SJCRH30 (cell line): ENCODE results near the gene RPL10. TPM values are rescaled to one million over a fixed set of nuclear protein-coding genes. Genes with fewer than 3 reads are reported as not detected.

Experiments used
- DNase-seq, 2 experiments: peaks; one replicate each; pipeline ENCODE4 v3.0.0-alpha.2; 2015 to 2020
- H3K27ac ChIP-seq: fragments of 250-450 bp; sonication (Bioruptor Pico); 2 replicates; pipeline ENCODE4 v1.5.1; 2020; ENCODE audit warnings: mild to moderate bottlenecking, moderate library complexity
- H3K27me3 ChIP-seq: fragments of 250-450 bp; sonication (Bioruptor Pico); 2 replicates; pipeline ENCODE4 v1.5.1; 2020; ENCODE audit warnings: mild to moderate bottlenecking, moderate library complexity
- H3K36me3 ChIP-seq: fragments of 250-450 bp; sonication (Bioruptor Pico); 2 replicates; pipeline ENCODE4 v1.5.1; 2020; ENCODE audit warnings: mild to moderate bottlenecking, moderate library complexity
- H3K4me1 ChIP-seq: fragments of 250-450 bp; sonication (Bioruptor Pico); 2 replicates; pipeline ENCODE4 v1.5.1; 2020; ENCODE audit warnings: mild to moderate bottlenecking, moderate library complexity
- H3K4me3 ChIP-seq: fragments of 250-450 bp; sonication (Bioruptor Pico); 2 replicates; pipeline ENCODE4 v1.5.1; 2020; ENCODE audit warnings: mild to moderate bottlenecking, moderate library complexity
- H3K9me3 ChIP-seq: fragments of 250-450 bp; sonication (Bioruptor Pico); replicated peaks from 2 replicates; pipeline ENCODE4 v1.5.1; 2020; ENCODE audit warnings: mild to moderate bottlenecking, moderate library complexity
- total RNA-seq: library from RNA; depleted of rRNA; stranded (reverse); fragments of >200 nt; shearing (Covaris generic); gene quantifications from 2 replicates; pipeline ENCODE4 v1.2.3, GENCODE V29; 2014

The RPL10 gene
- total RNA-seq, 1 experiment from 2014 or later: 3,093 TPM

DNA sequence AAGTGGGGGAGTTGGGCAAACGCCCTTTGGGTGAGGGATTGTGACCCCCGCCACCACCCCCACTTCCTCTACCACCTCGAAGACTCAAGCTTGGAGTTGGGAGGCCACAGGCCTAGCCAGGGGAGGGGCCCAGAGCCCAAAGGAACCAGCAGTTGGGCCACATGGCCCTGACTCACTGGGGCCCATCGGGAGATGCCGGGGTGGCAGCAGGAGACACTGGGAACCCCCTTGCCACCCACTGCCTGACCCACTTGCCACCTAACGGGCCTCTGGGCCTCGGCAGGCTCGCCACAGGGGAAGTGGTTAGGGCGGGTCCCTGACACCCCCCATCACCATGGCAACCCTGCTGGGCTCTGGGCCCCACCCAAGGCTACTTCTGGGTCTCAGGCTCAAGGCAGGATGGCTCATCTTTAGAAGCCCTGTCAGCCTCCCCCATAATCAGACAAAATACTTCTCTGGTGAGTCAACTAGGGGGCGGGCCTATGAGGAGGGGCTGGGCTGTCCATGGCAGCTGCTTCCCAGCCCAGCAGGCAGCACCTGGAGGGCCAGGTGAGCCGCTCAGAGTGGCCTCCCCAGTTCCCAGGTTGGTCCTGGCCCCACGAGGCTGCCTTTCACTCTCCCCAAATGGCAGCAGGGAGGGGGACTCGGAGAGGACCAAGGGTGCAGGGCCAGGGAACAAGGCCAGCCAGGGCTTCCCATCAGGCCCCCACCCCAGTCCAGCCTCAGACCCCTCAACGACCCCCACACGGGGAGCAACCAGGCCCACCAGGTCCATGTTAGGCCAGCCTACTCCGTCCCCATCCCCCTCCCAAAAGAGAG is 29.3 kb upstream of the RPL10 start:
- peaks cover 11% of the 10 kb centered on the region for H3K36me3 ChIP-seq
- DNase-seq: peak; percentile 68 to 74
- H3K4me3 ChIP-seq: peak overlapping the region; percentile 83
- no peaks in the 10 kb centered on the region for H3K27me3 ChIP-seq
- peak overlapping the region; percentile 93 for H3K27ac ChIP-seq
- H3K4me1 ChIP-seq: peaks cover 9% of the 10 kb centered on the region; the same call in 1 of the 2 replicates
- no peaks in the 10 kb centered on the region for H3K9me3 ChIP-seq

DNA sequence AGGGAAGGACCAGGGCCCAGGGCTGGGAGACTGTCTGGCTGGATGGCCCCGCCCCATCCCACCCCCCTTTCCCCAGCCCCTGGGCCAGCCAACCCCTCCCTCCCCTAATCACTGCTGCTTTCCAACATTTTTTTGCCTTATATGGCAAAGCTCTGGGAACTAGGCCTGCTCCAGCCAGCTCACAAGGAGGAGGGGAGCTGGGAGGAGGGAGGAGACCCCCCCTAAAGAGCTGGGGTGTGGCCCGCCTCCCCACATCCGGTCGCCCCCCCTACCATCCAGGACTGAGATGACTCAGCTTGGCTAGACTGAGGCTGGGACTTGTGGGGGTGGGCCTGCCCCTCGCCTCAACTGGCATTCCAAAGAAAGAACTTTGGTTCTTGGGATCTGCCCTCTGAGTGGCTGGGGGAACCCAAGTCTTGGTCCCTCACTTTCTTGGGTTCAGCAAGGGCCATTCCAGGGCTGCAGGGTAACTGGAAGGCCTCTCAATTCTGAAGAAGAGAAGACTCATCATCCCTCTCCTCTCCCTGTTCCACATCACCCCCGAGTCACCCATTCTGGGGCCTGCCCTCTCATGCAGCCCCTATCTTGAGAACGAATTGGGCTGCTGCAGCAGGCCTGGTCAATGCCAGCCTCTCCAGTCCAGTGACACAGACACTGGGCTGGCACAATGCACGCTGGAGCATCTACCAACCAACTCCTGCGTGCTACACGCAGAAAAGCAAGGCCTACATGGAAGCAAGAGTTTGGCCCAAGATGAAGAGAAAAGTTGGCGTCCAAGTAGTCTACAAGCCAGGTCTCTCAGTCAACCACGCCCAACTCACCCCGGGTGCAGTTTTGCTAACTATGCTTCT is 28.5 kb upstream of the RPL10 start:
- Histone ChIP-seq H3K9me3 (no peaks in the 10 kb centered on the region), H3K27ac (peak overlapping the region; percentile 93), H3K36me3 (peaks cover 9% of the 10 kb centered on the region), H3K27me3 (no peaks in the 10 kb centered on the region), H3K4me1 (peaks cover 9% of the 10 kb centered on the region; the same call in 1 of the 2 replicates), H3K4me3 (peak overlapping the region; percentile 83)
- peak; percentile 72 to 75 for DNase-seq

DNA sequence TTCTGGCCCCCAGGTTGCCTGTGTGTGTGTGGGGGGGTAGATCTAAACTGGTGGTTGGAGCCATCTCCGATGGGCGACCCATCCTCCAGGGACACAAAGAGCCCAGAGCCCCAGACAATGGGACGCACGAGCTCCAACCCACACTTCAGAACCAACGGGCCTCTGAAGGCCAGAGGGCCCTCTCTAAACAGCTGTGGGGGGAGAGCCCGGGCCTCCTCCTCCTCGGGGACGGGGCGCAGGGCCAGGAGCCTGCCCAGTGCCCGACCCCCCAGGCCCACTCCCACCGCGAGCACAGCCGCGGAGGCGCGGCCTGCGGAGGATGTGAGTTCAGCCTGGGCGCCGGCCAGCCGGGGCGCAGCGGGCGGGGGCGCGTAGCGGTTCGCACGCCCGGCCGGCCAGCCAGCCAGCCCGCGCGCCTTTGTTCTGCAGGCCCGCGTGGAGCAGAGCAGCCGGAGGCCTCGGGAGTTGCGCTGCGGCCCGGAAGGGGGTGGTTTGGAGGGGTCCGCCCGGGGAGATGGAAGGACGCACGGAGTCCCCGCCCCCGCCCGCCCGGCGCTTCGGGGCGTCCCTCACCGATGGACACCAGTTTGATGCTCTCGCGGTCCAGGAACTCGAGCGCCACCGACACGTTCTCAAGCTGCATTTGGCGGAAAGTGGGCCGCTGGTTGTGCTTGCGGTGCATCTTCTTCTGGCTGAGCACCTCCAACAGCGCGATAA is 27.7 kb upstream of the RPL10 start:
- peaks cover 13% of the 10 kb centered on the region; the same call in 1 of the 2 replicates for H3K4me1 ChIP-seq
- peaks cover 5% of the 10 kb centered on the region for H3K36me3 ChIP-seq
- H3K27ac ChIP-seq: peak overlapping the region; percentile 60
- DNase-seq: peak in 1 of 2 experiments; percentile 23
- peak overlapping the region; percentile 83 for H3K4me3 ChIP-seq
- no peaks in the 10 kb centered on the region for H3K27me3 ChIP-seq
- no peaks in the 10 kb centered on the region for H3K9me3 ChIP-seq

DNA sequence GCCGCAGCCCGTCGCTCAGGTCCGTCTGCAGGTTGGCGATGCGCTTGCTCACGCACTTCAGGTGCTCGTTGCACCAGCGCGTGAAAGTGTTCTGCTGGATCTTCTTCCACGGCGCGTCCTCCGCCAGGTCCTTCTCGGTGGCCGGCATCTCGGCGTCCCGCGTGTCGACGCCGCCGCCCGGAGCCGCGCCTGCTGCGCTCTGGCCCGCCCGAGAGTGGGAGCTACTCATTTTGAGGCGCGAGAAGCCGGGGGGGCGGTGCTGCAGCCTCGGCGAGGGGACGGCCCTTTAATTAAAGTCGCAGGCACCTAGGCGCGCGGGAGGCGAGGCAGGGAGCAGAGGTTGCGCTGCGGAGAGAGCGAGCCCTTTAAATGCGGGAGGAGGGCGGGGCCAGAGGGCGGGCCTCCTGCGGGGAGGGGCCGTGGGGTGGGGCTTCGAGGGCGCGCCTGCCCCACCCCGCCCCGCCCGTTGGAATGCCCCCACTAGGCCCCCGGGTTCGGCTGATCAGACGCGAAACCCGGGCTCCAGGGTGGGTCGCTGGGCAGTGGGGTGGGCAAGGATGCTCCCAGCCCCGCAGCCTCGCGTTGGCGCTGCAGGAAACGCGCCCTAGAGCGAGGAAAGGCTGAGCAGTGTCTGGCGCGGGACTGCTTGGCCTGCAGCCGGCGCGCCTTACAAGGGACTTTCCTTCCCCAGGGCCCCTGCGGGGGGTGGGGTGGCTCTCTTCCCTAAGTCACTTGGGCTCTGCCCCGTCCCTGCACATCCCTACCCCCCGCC is 27.0 kb upstream of the RPL10 start:
- Histone ChIP-seq H3K9me3 (no peaks in the 10 kb centered on the region), H3K36me3 (peaks cover 5% of the 10 kb centered on the region), H3K4me3 (peak overlapping the region; percentile 83), H3K27me3 (no peaks in the 10 kb centered on the region), H3K4me1 (peaks cover 13% of the 10 kb centered on the region; the same call in 1 of the 2 replicates), H3K27ac (peak overlapping the region; percentile 25; the same call in 1 of the 2 replicates)
- peak; percentile 93 for DNase-seq

DNA sequence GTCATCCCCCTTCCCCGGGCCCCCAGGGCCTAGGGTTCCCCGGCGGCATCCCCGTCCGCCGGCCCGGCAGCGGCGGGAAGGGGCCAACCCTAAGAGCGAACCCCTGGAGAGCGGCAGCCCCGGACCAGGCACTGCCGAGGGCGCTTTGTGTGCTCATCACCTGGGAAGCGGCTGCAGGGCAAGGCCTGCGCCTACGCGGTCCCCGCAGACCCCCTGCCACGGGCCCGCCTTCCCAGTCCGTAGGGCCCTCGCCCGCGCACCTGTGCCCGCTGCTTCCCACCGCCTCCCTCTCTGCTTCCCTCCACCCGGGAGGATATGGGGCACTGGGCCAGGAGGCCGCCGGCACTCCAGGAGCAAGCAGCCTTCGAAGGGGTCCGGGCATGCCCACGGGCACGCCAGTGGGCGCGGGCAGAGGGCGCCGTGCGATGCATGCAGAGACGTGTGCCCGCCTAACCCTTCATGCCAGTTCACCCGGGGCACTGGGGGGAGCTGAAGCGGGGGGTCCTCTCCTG is 26.3 kb upstream of the RPL10 start:
- H3K4me1 ChIP-seq: peaks cover 13% of the 10 kb centered on the region; the same call in 1 of the 2 replicates
- no peak for DNase-seq
- H3K27me3 ChIP-seq: no peaks in the 10 kb centered on the region
- peak overlapping the region; percentile 83 for H3K4me3 ChIP-seq
- no peaks in the 10 kb centered on the region for H3K9me3 ChIP-seq
- no peak overlapping the region for H3K27ac ChIP-seq
- peaks cover 2% of the 10 kb centered on the region for H3K36me3 ChIP-seq

DNA sequence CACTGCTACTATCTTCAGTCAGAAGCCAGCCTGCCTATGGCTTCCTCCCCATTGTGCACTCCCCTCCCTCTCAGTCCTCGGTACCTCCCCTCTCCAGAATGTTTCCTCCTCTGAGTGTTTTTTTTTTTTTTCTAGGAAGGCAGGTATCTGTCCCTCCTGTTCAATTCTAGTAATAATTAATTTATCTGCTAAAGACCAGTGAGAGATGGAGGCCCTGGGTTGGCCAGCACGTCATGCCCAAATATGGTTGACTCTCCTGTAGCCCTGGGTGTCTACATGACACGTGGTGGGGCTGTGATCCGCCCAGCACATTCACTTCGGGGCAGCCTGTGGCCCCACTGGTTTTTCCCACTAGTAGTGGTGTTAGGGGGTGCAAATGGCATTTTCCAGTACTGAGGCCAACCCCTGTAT is 25.6 kb upstream of the RPL10 start:
- H3K27ac ChIP-seq: no peak overlapping the region
- no peak for DNase-seq
- H3K36me3 ChIP-seq: peaks cover 2% of the 10 kb centered on the region; the same call in 1 of the 2 replicates

DNA sequence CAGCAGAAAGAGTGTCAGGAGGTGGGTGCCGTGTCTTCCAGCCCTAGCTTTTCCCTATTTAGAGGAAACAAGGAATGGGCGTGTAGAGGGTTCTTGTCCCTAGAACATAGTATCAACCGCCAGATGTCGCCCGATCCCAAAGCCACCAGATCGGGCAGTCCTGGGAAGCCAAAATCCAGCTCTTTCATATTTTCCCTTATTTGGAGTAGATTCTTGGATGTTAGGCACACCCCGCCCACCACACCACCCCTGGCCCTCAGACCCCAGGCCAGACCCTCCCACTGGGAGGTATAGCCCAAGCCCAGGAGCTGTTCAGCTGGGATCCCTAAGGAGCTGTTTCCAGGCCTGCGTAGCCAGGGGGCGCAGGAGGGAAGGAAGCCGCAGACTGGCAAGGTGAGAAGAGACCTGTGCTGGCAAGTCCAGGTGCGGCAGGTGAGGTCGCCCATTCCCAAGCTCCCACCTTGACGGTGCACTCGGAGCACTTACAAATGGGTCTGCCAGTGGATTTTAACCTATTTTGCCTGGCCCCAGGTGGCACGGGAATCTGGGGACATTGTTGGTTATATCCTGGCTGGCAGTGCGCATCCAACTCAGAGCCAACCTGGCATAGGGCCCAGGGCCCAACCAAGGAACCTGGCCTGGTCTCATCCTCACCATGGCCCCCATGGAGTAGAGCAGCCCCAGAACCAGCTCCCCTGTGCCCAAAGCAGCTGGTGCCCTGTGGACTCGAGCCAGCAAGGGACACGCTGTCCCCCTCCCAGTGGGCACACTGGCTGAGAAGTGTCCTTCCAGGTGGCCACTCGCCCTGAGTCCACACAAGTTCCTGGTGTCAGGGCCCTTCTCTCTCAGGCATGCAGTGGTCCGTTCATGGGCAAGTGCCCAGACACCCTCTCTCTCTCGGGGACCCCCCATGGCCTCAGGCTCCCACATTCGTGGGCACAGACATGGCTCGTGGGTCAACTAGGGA is 24.6 kb upstream of the RPL10 start:
- peaks cover 10% of the 10 kb centered on the region; the same call in 1 of the 2 replicates for H3K4me1 ChIP-seq
- no peak overlapping the region for H3K27ac ChIP-seq

More for the DNA sequence above, 25.6 kb upstream of the RPL10 start:
- Histone ChIP-seq H3K4me1 (peaks cover 13% of the 10 kb centered on the region; the same call in 1 of the 2 replicates), H3K4me3 (no peak overlapping the region), H3K9me3 (no peaks in the 10 kb centered on the region), H3K27me3 (no peaks in the 10 kb centered on the region)

DNA sequence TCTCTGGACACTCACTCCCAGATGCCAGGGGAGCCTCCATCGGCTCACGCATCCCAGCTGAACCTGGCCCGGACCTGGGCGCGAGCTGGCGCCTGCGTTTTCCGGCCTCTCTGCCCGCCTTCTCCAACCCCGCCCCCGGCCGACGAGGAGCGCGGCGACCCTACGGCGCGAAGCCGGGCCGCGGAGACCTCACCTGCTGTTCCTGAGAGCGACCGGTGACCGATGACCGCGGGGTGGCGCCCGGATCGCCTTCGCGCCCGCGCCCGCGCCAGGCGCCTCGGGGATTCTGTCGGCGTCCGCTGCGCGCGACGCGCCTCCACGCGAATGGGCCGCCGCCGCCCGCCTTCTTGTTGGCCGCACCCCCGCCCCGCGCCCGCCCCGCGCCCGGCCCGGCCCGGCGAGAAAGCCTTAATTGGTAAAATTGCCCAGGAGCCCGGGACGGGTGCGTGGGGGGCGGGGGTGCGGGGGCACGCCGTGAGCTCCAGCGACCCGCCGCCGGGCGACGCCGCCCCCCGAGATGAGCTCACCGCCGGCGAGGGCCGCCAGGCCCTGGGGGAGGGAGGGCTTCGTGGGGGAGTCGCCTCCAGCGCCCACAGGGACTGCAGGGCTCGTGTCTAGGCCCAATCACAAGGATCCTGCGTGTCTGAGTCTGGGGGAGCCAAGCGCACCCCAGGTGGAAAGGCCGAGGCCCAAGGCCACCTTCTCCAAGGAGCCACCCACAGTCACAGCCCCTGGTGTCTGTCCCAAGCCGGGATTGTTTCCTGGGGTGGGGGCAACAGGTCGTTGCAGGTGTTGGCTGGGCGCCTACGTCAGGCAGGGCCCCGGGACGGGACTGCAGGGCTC is 23.6 kb upstream of the RPL10 start, which contains the start of gene FLNA:
TSS of gene FLNA (minus strand) at position 322 of the 843 bp plus-strand sequence. CDS start 3,389 bp downstream, outside the sequence.
- H3K4me1 ChIP-seq: peaks cover 5% of the 10 kb centered on the region; the same call in 1 of the 2 replicates
- H3K4me3 ChIP-seq: peak within 1 kb of the TSS; percentile 34
- DNase-seq: no peak
- H3K36me3 ChIP-seq: no peaks in the 10 kb centered on the region
- H3K27me3 ChIP-seq: no peaks in the 10 kb centered on the region
- H3K27ac ChIP-seq: no peak within 1 kb of the TSS
- H3K9me3 ChIP-seq: no peaks in the 10 kb centered on the region

More for the DNA sequence above, 24.6 kb upstream of the RPL10 start:
- Histone ChIP-seq H3K36me3 (no peaks in the 10 kb centered on the region), H3K4me3 (peak overlapping the region; percentile 34), H3K9me3 (no peaks in the 10 kb centered on the region), H3K27me3 (no peaks in the 10 kb centered on the region)
- peak; percentile 62 to 81 for DNase-seq

DNA sequence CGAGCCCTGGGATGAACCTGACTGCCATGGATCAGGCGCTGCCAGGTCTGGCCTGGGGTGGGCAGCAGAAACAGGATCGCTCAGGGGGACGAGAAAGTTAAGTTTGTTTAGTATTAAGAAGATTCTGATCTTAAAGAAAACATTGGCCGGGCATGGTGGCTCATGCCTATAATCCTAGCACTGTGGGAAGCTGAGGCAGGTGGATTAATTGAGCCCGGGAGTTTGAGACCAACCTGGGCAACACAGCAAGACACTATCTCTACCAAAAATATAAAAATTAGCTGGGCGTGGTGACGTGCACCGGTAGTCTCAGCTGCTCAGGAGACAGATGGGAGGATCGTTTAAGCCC is 23.0 kb upstream of the RPL10 start:
- Histone ChIP-seq H3K27me3 (no peaks in the 10 kb centered on the region), H3K9me3 (no peaks in the 10 kb centered on the region), H3K4me1 (peaks cover 5% of the 10 kb centered on the region; the same call in 1 of the 2 replicates), H3K36me3 (no peaks in the 10 kb centered on the region), H3K27ac (no peak overlapping the region), H3K4me3 (no peak overlapping the region)
- no peak for DNase-seq

DNA sequence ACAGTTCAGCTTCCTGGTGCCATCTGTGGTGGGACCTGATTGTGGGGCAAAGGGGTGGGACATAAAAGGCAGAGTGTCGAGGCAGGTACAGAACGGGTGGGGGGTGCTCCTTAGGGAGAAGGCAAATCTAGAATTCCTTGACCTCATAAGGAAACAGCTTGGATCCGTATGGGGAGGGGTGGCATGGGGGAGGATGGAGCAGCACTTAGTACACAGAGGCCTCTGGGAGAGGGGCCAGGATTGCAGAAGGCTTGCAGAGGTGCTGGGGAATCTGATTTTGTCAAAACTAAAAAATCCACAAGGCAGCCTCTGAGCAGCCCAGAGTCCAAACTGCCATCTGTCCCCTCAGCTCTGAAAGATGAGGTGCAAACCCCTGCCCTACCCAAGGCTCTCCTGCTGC is 21.4 kb upstream of the RPL10 start:
- Histone ChIP-seq H3K4me3 (no peak overlapping the region), H3K4me1 (peaks cover 5% of the 10 kb centered on the region; the same call in 1 of the 2 replicates), H3K27me3 (no peaks in the 10 kb centered on the region), H3K27ac (no peak overlapping the region), H3K36me3 (no peaks in the 10 kb centered on the region), H3K9me3 (no peaks in the 10 kb centered on the region)
- no peak for DNase-seq

DNA sequence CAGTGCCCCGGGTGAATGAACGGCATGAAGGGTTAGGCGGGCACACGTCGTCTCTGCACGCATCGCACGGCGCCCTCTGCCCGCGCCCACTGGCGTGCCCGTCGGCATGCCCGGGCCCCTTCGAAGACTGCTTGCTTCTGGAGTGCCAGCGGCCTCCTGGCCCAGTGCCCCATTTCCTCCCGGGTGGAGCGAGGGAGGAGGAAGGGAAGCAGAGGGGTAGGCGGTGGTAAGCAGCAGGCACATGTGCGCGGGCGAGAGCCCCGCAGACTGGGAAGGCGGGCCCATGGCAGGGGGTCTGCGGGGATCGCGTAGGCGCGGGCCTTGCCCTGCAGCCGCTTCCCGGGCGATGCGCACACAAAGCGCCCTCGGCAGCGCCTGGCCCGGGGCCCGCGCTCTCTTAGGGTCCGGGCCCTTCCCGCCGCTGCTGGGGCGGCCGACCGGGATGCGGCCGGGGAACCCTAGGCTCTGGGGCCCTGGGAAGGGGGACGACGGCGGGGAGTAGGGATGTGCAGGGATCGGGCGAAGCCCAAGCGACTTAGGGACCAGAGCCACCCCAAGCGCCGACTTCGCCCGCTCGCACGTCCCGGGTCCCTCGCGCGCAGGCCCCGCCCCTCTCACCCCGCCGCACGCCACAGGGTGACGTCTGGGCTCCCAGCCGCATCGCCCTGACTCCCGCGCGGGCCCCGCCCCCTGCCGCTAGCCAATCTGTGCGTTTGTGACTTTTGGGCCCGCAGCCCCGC is 19.9 kb upstream of the RPL10 start:
- Histone ChIP-seq H3K9me3 (no peaks in the 10 kb centered on the region), H3K36me3 (no peaks in the 10 kb centered on the region), H3K27me3 (no peaks in the 10 kb centered on the region), H3K4me1 (peaks cover 5% of the 10 kb centered on the region; the same call in 1 of the 2 replicates), H3K27ac (peak overlapping the region; percentile 64), H3K4me3 (peak overlapping the region; percentile 65)
- peak; percentile 32 to 46 for DNase-seq
